Measurements from ENCODE around the gene MLPH. TPM values are rescaled to one million over a fixed set of nuclear protein-coding genes. Genes with fewer than 3 reads are reported as not detected.

Gene MLPH
- total and polyA plus RNA-seq, 2 of the 13 experiments (the other 11 are each of a cell fraction or from before 2014, with no cell fraction given), result 0.12 TPM; not detected in 1

DNA sequence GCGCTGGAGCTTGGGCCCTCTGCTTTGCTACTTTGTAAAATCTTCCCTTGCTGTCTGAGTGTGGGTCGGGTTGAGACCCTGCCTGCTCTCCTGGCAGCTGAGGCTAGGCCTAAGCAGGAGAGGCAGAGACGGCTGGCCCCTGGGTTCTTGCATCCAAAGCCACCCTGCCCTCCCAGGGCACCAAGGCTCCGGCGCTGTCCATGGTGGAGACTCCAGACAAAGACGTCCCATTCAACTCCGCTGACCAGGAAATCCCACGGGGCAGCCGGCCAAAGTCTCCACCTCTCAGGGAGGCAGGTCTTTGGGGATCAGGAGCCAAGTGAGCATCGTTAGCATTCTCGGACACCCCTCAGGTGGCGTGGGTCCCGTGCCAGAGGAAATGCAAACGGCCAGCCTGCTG is 76.8 kb downstream of the MLPH start:
- intact Hi-C loops (cut with micrococcal nuclease; ENCODE audit: unreplicated experiment) (no loop called here), in situ Hi-C loops (cut with HindIII; ENCODE audit: extremely low pct_ligation_motif_present, low pct_unique_long_range_greater_than_20kb) (no loop called here)
- FAIRE-seq (no peak), ATAC-seq (peak; percentile 16; the same call in 2 of the 3 replicates), DNase-seq (ENCODE audit: low spot score) (no peak)
- H3K4me2 ChIP-seq (ENCODE audit: low read depth, low read length), result no peak overlapping the region
- H3K9me3 ChIP-seq (ENCODE audit: low read length), result no peaks in the 10 kb centered on the region
- ChIA-PET CTCF (ENCODE audit: low intra/inter-chr PET ratio, low total read pairs) (no interaction called here), POLR2A (no interaction called here)
- H3K27ac ChIP-seq (ENCODE audit: extremely low read length, insufficient read depth, low read length), result no peak overlapping the region
- WGBS (ENCODE audit: low lambda C conversion rate), result 19% methylated on average over 12 of the region's 14 CpGs
- H3K4me1 ChIP-seq (ENCODE audit: insufficient read depth, low read length), result no peaks in the 10 kb centered on the region
- H3K4me3 ChIP-seq (replicated peaks in 1 of 3; ENCODE audit: insufficient read depth in 1 of 3, low read depth in 2 of 3, low read length in 3 of 3), result no peak overlapping the region
- H3K9ac ChIP-seq (ENCODE audit: insufficient read depth, low read depth, low read length), result no peak overlapping the region
- H3K36me3 ChIP-seq (replicated peaks in 1 of 2; ENCODE audit: control insufficient read depth in 1 of 2, insufficient read depth in 2 of 2, low read length in 2 of 2), result no peaks in the 10 kb centered on the region
- no peaks in the 10 kb centered on the region for H3K79me2 ChIP-seq (ENCODE audit: insufficient read depth, low read length)
- BruUV-seq (replicated peaks), result no TSS peak
- H2AFZ ChIP-seq (ENCODE audit: low read length), result no peak overlapping the region
- no peaks in the 10 kb centered on the region for H4K20me1 ChIP-seq (ENCODE audit: insufficient read depth, low read length)
- peaks cover 0 to 55% of the 10 kb centered on the region in 2 experiments; a peak in 4 of 5 replicates for H3K27me3 ChIP-seq (ENCODE audit: control insufficient read depth in 1 of 2, insufficient read depth in 2 of 2, low read length in 2 of 2)
- TF ChIP-seq REST (IDR thresholded peaks at IDR 0.05; ENCODE audit: borderline replicate concordance in 1 of 2, low read depth in 1 of 2, low read length in 2 of 2) (peak; percentile 91 to 96), ZBTB38 (CRISPR knock-in tag; IDR thresholded peaks at IDR 0.05) (no peak), MIER2 (CRISPR knock-in tag; IDR thresholded peaks at IDR 0.05) (peak; percentile 95), POLR2G (IDR thresholded peaks at IDR 0.05; ENCODE audit: low read depth, low read length) (no peak), ETV5 (CRISPR knock-in tag; IDR thresholded peaks at IDR 0.05; ENCODE audit: borderline replicate concordance) (0 out of 2 replicates have a peak, but pooled peaks have one; percentile 17), ZNF816 (CRISPR knock-in tag; IDR thresholded peaks at IDR 0.05; ENCODE audit: borderline replicate concordance) (no peak), RCOR2 (CRISPR knock-in tag; IDR thresholded peaks at IDR 0.05) (no peak), ZNF230 (CRISPR knock-in tag; IDR thresholded peaks at IDR 0.05) (no peak), PRPF4 (IDR thresholded peaks at IDR 0.05; ENCODE audit: low read depth, low read length, poor library complexity, severe bottlenecking) (no peak)
- TF ChIP-seq, protein P1, sequence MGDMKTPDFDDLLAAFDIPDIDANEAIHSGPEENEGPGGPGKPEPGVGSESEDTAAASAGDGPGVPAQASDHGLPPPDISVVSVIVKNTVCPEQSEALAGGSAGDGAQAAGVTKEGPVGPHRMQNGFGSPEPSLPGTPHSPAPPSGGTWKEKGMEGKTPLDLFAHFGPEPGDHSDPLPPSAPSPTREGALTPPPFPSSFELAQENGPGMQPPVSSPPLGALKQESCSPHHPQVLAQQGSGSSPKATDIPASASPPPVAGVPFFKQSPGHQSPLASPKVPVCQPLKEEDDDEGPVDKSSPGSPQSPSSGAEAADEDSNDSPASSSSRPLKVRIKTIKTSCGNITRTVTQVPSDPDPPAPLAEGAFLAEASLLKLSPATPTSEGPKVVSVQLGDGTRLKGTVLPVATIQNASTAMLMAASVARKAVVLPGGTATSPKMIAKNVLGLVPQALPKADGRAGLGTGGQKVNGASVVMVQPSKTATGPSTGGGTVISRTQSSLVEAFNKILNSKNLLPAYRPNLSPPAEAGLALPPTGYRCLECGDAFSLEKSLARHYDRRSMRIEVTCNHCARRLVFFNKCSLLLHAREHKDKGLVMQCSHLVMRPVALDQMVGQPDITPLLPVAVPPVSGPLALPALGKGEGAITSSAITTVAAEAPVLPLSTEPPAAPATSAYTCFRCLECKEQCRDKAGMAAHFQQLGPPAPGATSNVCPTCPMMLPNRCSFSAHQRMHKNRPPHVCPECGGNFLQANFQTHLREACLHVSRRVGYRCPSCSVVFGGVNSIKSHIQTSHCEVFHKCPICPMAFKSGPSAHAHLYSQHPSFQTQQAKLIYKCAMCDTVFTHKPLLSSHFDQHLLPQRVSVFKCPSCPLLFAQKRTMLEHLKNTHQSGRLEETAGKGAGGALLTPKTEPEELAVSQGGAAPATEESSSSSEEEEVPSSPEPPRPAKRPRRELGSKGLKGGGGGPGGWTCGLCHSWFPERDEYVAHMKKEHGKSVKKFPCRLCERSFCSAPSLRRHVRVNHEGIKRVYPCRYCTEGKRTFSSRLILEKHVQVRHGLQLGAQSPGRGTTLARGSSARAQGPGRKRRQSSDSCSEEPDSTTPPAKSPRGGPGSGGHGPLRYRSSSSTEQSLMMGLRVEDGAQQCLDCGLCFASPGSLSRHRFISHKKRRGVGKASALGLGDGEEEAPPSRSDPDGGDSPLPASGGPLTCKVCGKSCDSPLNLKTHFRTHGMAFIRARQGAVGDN (CRISPR knock-in tag; IDR thresholded peaks at IDR 0.05), result 0 out of 2 replicates have a peak, but pooled peaks have one; percentile 20
- TF ChIP-seq, protein P2, sequence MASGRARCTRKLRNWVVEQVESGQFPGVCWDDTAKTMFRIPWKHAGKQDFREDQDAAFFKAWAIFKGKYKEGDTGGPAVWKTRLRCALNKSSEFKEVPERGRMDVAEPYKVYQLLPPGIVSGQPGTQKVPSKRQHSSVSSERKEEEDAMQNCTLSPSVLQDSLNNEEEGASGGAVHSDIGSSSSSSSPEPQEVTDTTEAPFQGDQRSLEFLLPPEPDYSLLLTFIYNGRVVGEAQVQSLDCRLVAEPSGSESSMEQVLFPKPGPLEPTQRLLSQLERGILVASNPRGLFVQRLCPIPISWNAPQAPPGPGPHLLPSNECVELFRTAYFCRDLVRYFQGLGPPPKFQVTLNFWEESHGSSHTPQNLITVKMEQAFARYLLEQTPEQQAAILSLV (CRISPR knock-in tag; IDR thresholded peaks at IDR 0.05; ENCODE audit: borderline replicate concordance), result no peak
- TF ChIP-seq, protein P3, sequence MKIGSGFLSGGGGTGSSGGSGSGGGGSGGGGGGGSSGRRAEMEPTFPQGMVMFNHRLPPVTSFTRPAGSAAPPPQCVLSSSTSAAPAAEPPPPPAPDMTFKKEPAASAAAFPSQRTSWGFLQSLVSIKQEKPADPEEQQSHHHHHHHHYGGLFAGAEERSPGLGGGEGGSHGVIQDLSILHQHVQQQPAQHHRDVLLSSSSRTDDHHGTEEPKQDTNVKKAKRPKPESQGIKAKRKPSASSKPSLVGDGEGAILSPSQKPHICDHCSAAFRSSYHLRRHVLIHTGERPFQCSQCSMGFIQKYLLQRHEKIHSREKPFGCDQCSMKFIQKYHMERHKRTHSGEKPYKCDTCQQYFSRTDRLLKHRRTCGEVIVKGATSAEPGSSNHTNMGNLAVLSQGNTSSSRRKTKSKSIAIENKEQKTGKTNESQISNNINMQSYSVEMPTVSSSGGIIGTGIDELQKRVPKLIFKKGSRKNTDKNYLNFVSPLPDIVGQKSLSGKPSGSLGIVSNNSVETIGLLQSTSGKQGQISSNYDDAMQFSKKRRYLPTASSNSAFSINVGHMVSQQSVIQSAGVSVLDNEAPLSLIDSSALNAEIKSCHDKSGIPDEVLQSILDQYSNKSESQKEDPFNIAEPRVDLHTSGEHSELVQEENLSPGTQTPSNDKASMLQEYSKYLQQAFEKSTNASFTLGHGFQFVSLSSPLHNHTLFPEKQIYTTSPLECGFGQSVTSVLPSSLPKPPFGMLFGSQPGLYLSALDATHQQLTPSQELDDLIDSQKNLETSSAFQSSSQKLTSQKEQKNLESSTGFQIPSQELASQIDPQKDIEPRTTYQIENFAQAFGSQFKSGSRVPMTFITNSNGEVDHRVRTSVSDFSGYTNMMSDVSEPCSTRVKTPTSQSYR (CRISPR knock-in tag; IDR thresholded peaks at IDR 0.05; ENCODE audit: borderline replicate concordance), result 0 out of 2 replicates have a peak, but pooled peaks have one; percentile 16
